HUES64 (cell line): Measurements from ENCODE around the gene IL5RA.

Source experiments
- H3K27ac ChIP-seq: 2 replicates; pipeline ENCODE4 v1.7.0; 2013; ENCODE audit warnings: low read depth, low read length, inconsistent platforms
- H3K27me3 ChIP-seq: 2 replicates; pipeline ENCODE4 v1.6.1; 2013; ENCODE audit warnings: mild to moderate bottlenecking, low read length; ENCODE audit not compliant: insufficient read depth
- H3K36me3 ChIP-seq: 2 replicates; pipeline ENCODE4 v1.6.1; 2013; ENCODE audit warnings: mild to moderate bottlenecking, low read length; ENCODE audit not compliant: insufficient read depth
- H3K4me1 ChIP-seq: 2 replicates; pipeline ENCODE4 v1.6.1; 2013; ENCODE audit warnings: mild to moderate bottlenecking, low read length, moderate library complexity; ENCODE audit not compliant: insufficient read depth
- H3K4me3 ChIP-seq: 2 replicates; pipeline ENCODE4 v1.5.1; 2013; ENCODE audit warnings: mild to moderate bottlenecking, low read length, moderate library complexity
- H3K9ac ChIP-seq: 2 replicates; pipeline ENCODE4 v1.6.1; 2013; ENCODE audit warnings: mild to moderate bottlenecking, low read depth, low read length
- H3K9me3 ChIP-seq: 2 replicates; pipeline ENCODE4 v1.6.1; 2013; ENCODE audit warnings: low read depth, low read length; ENCODE audit not compliant: insufficient read depth
- WGBS: fragments of 150-250, 120-280 bp; methylation state at CpG from one replicate; pipeline ENCODE4 v1.1.7; 2013; ENCODE audit warnings: missing lambda C conversion rate; 5-methylcytosine and 5-hydroxymethylcytosine counted together

IL5RA gene

DNA sequence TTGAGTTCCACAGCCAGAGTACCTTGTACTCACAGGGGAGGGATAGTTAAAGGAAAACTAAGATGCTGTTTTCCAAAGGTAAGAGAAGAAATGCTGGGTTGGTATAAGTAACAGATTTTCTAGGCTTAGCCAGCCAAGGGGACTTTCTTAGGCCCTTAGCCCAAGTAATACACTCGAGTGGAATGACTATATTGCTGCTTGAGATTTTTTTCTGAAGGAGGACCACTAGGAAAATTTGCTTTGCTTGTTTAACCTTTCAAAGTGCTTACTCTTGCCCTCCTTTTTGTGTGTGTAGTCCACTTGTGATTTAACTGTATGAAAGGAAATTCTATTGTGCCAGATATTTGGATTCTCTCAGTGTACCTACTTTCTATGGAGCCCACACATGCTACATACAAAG, 50.5 kb downstream of the IL5RA start:
- Histone ChIP-seq H3K4me1 (peaks cover 19% of the 10 kb centered on the region), H3K4me3 (no peak overlapping the region), H3K9me3 (no peaks in the 10 kb centered on the region), H3K36me3 (no peaks in the 10 kb centered on the region), H3K27me3 (no peaks in the 10 kb centered on the region), H3K27ac (no peak overlapping the region), H3K9ac (no peak overlapping the region)
- WGBS: 91% methylated on average over 1 of the region's 1 CpG

DNA sequence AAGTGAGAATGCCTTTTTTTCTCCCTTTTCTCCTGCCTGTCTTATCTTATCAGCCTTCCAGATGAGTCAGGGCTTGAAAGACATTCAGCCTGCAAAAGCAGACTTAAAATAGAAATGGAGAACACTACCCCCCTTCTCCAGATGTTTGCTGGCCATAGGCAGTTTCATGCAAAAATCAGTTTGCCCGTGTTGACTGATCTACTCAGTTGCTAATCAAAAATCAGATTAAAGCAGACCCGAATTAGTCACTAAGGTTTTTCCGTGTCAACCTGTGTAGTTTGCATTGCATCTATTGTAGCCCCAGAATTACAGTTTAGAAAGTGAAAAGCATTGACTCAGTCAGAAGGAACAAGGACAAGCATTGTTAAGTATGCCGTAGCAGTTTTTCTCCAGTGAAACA, 56.2 kb downstream of the IL5RA start:
- WGBS: 55% methylated on average over 4 of the region's 4 CpGs
- no peaks in the 10 kb centered on the region for H3K36me3 ChIP-seq
- no peaks in the 10 kb centered on the region for H3K27me3 ChIP-seq
- H3K4me3 ChIP-seq: no peak overlapping the region
- H3K4me1 ChIP-seq: peaks cover 11% of the 10 kb centered on the region; the same call in 1 of the 2 replicates
- no peaks in the 10 kb centered on the region for H3K9me3 ChIP-seq
- no peak overlapping the region for H3K9ac ChIP-seq
- H3K27ac ChIP-seq: no peak overlapping the region

DNA sequence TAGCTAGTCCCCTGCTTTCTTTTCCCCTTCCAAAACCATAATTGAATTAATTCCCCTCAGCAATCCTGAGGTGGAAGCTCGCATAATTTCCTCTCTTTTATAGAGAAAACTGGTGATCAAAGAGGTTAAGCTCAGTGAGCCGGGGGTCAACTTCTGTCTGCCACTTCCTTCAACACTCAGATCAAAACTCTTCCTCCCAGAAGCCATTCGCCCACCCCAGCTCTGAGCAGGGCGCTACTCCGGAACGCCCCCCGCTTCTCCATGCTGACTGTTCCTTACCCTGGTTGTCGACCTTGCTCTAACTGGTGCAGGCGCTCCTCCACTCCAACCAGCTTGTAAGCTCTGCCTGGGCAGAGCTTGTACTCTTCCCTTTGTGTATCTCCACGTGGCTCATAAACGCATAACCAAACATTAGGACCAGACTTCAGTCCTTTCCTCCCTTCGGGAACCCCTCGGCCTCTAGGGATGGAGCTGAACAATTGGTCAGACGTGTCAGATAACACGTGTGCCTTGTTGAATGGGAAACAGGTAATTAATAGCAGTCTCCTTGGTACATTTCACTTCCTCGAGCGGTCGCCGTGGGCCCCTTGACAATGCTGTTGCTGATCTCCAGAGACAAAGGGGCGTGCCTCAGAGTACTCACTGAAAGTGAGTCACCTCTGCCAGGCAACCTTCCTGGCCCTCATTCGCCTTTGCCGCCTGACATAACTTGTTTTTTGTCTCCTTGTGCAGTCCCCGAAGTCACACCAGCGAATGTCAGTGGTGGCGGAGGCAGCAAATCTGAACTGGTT, 71.8 kb downstream of the IL5RA start:
- H3K9ac ChIP-seq: no peak overlapping the region
- WGBS: 81% methylated on average over 25 of the region's 25 CpGs
- no peaks in the 10 kb centered on the region for H3K36me3 ChIP-seq
- no peaks in the 10 kb centered on the region for H3K9me3 ChIP-seq
- no peak overlapping the region for H3K27ac ChIP-seq
- H3K4me3 ChIP-seq: no peak overlapping the region
- H3K27me3 ChIP-seq: no peaks in the 10 kb centered on the region
- peaks cover 8% of the 10 kb centered on the region; the same call in 1 of the 2 replicates for H3K4me1 ChIP-seq

DNA sequence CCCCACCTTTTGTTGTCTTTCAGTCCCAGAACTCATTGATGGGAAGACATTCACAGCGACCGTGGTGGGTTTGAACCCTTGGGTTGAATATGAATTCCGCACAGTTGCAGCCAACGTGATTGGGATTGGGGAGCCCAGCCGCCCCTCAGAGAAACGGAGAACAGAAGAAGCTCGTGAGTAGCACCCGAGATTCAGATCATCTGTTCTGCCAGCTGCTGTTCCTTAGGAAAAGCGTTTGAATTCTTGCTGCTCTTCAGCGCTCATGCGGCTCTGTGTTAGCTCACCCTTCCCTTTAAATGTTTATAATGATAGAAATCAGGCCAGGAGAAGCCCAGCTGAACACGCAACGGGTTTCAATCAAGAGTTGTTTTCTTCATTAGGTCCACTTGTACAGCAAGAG, 73.0 kb downstream of the IL5RA start:
- WGBS: 92% methylated on average over 13 of the region's 13 CpGs
- Histone ChIP-seq H3K9ac (no peak overlapping the region), H3K36me3 (no peaks in the 10 kb centered on the region)

DNA sequence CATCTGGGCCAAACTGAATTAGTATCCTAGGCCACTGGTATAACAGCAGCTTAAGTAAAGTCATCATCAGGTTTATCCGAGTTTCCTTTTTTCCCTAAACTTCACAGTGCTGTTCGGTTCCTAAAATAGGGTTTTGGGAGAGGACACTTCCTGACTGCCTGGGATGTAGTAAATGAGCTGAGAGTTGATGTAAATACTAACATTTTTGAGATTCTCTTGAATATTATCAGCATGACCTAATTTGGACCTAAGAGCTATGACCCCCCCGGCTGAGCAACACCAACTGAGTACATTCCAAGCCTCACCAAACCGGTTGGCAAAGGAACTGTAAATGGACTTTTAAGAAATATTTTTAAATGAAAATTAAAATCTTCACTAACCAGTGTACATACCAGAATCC, 78.8 kb downstream of the IL5RA start:
- WGBS: 89% methylated on average over 3 of the region's 4 CpGs
- Histone ChIP-seq H3K9ac (no peak overlapping the region), H3K4me3 (no peak overlapping the region), H3K27me3 (no peaks in the 10 kb centered on the region), H3K9me3 (no peaks in the 10 kb centered on the region), H3K27ac (no peak overlapping the region), H3K36me3 (no peaks in the 10 kb centered on the region), H3K4me1 (peaks cover 10% of the 10 kb centered on the region)

More for the DNA sequence above, 73.0 kb downstream of the IL5RA start:
- H3K4me3 ChIP-seq: no peak overlapping the region
- no peaks in the 10 kb centered on the region for H3K9me3 ChIP-seq
- no peaks in the 10 kb centered on the region for H3K27me3 ChIP-seq
- H3K27ac ChIP-seq: no peak overlapping the region
- H3K4me1 ChIP-seq: peaks cover 8% of the 10 kb centered on the region; the same call in 1 of the 2 replicates

- no peak overlapping the region for H3K4me3 ChIP-seq
- no peaks in the 10 kb centered on the region for H3K36me3 ChIP-seq
- 71% methylated on average over 4 of the region's 5 CpGs for WGBS
- H3K4me1 ChIP-seq: peaks cover 10% of the 10 kb centered on the region
- no peaks in the 10 kb centered on the region for H3K27me3 ChIP-seq
- no peak overlapping the region for H3K9ac ChIP-seq
- H3K9me3 ChIP-seq: no peaks in the 10 kb centered on the region
- H3K27ac ChIP-seq: no peak overlapping the region
These were observed 82.1 kb downstream of the IL5RA start for GRCh38 chr3:3027976-3028567.

DNA sequence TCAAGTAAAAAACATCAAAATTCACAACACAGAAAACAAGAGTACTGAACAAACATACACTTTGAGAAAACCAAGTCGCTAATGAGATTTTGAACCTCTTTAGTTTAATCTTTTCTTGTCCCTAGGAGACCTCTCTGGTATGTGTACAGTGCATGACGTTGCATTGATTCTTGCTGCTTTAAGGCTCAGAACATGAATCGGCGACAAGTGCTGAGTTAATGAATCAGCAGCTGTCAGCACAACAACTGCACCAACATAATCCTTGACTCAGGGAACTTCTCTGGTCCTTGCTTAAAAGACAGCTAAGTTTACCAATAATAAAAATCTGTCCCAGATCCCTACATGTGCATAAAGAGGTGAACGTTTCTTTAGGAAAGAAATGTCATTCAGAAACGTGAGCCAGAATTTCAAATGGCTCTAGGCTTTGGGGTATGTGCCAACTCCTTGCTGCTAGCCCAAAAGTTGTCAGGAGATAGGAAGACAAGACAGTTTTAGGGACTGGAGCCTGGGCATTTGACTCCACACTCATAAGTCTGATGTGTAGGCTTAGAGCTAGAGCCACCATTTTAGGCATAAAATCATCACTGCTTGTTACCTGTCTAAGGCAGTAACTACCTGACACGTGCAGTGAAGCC, 86.9 kb downstream of the IL5RA start:
- Histone ChIP-seq H3K27ac (no peak overlapping the region), H3K36me3 (no peaks in the 10 kb centered on the region), H3K27me3 (no peaks in the 10 kb centered on the region), H3K9ac (no peak overlapping the region), H3K4me3 (no peak overlapping the region), H3K4me1 (peaks cover 11% of the 10 kb centered on the region), H3K9me3 (no peaks in the 10 kb centered on the region)
- 86% methylated on average over 7 of the region's 7 CpGs for WGBS

GRCh38 chr3:3020209-3020608, 90.0 kb downstream of the IL5RA start:
- Histone ChIP-seq H3K36me3 (no peaks in the 10 kb centered on the region), H3K27me3 (no peaks in the 10 kb centered on the region), H3K9me3 (no peaks in the 10 kb centered on the region), H3K4me1 (peaks cover 28% of the 10 kb centered on the region), H3K27ac (no peak overlapping the region), H3K9ac (no peak overlapping the region), H3K4me3 (no peak overlapping the region)
- 77% methylated on average over 7 of the region's 7 CpGs for WGBS
